Stomach smooth muscle (tissue), 2 donors: Measurements from ENCODE around the gene GTF2A1L.
"Not testable (repeated sequence)": the region's sequence is repeated elsewhere in the genome, so short reads cannot be mapped to it uniquely, and the experiment has no call there.

Source experiments
- H3K27ac ChIP-seq: one replicate; pipeline ENCODE4 v1.7.0; 2013; ENCODE audit warnings: mild to moderate bottlenecking, low read length, inconsistent platforms
- H3K27me3 ChIP-seq, 2 donors: one replicate each; pipeline ENCODE4 v1.7.0; 2013; ENCODE audit warnings: low read length in 2 of 2; ENCODE audit not compliant: insufficient read depth in 2 of 2, control insufficient read depth in 1 of 2
- H3K36me3 ChIP-seq, 2 donors: one replicate each; pipeline ENCODE4 v1.7.0; 2013; ENCODE audit warnings: low read length in 2 of 2; ENCODE audit not compliant: control insufficient read depth in 2 of 2, insufficient read depth in 2 of 2
- H3K4me1 ChIP-seq: one replicate; pipeline ENCODE4 v1.7.0; 2013; ENCODE audit warnings: low read length; ENCODE audit not compliant: control insufficient read depth, insufficient read depth
- H3K4me3 ChIP-seq, 2 donors: one replicate each; pipeline ENCODE4 v1.7.0; 2013; ENCODE audit warnings: low read length in 2 of 2
- H3K9ac ChIP-seq, 2 donors: one replicate each; pipeline ENCODE4 v1.7.0; 2013; ENCODE audit warnings: low read length in 2 of 2, mild to moderate bottlenecking in 1 of 2
- H3K9me3 ChIP-seq, 2 donors: one replicate each; pipeline ENCODE4 v1.7.0; 2013; ENCODE audit warnings: low read length in 2 of 2; ENCODE audit not compliant: control insufficient read depth in 2 of 2
- donor health status: healthy.
- donor health status: Pancreatic carcinoma.

GTF2A1L gene

GRCh38 chr2:48696881-48697280 is 79.2 kb downstream of the GTF2A1L start:
- Histone ChIP-seq H3K4me3 (no peak overlapping the region), H3K27ac (no peak overlapping the region), H3K9ac (no peak overlapping the region), H3K36me3 (no peaks in the 10 kb centered on the region), H3K4me1 (peaks cover 16% of the 10 kb centered on the region), H3K27me3 (no peaks in the 10 kb centered on the region), H3K9me3 (no peaks in the 10 kb centered on the region)

DNA sequence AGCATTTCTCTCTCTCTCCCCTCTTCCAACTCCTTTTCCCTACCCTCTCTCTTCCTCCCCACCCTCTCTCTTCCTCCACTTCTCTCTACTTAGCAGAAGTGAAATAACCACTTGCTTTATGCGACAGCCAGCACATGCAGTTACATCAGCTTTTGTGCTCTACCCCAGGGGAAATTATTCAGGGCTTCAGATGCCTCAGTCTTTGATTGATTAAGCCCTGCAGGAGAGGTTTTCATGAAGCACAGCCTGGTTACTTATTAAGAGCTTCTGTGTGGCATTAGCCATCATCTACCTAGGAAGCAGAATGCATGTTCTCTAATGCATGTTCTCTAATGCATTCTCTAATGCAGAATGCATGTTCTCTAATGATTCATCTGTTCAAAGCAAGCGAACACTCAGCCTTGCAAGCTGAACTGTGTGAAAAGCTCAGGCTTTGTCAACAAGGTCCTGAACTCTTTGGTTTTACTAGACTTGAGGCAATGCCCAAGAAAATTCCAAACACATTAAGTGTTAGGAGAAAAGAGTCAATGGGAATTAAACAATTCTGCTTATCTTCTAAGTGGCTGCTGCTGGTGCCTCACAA is 81.8 kb downstream of the GTF2A1L start:
- Histone ChIP-seq H3K27me3 (no peaks in the 10 kb centered on the region), H3K4me3 (no peak overlapping the region), H3K36me3 (no peaks in the 10 kb centered on the region), H3K9me3 (no peaks in the 10 kb centered on the region), H3K27ac (no peak overlapping the region), H3K9ac (no peak overlapping the region), H3K4me1 (peaks cover 7% of the 10 kb centered on the region)

DNA sequence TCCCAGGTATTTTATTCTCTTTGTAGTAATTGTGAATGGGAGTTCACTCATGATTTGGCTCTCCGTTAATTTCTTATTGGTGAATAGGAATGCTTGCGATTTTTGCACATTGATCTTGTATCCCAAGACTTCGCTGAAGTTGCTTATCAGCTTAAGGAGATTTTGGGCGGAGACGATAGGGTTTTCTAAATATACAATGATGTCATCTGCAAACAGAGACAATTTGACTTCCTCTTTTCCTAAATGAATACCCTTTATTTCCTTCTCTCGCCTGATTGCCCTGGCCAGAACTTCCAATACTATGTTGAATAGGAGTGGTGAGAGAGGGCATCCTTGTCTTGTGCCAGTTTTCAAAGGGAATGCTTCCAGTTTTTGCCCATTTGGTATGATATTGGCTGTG is 86.0 kb downstream of the GTF2A1L start:
- H3K36me3 ChIP-seq, H3K4me3 ChIP-seq, H3K27ac ChIP-seq, H3K9ac ChIP-seq, H3K9me3 ChIP-seq, H3K4me1 ChIP-seq, H3K27me3 ChIP-seq: not testable (repeated sequence)

GRCh38 chr2:48707466-48707865 is 89.8 kb downstream of the GTF2A1L start:
- Histone ChIP-seq H3K4me1 (no peaks in the 10 kb centered on the region), H3K9me3 (no peaks in the 10 kb centered on the region), H3K4me3 (no peak overlapping the region), H3K27ac (no peak overlapping the region), H3K27me3 (no peaks in the 10 kb centered on the region), H3K9ac (no peak overlapping the region), H3K36me3 (peaks cover 0 to 2% of the 10 kb centered on the region in 2 donors)

GRCh38 chr2:48709096-48710034 is 91.7 kb downstream of the GTF2A1L start:
- Histone ChIP-seq H3K9me3 (no peaks in the 10 kb centered on the region), H3K4me3 (no peak overlapping the region), H3K36me3 (peaks cover 0 to 2% of the 10 kb centered on the region in 2 donors), H3K4me1 (peaks cover 9% of the 10 kb centered on the region), H3K27me3 (no peaks in the 10 kb centered on the region), H3K27ac (no peak overlapping the region), H3K9ac (no peak overlapping the region)

DNA sequence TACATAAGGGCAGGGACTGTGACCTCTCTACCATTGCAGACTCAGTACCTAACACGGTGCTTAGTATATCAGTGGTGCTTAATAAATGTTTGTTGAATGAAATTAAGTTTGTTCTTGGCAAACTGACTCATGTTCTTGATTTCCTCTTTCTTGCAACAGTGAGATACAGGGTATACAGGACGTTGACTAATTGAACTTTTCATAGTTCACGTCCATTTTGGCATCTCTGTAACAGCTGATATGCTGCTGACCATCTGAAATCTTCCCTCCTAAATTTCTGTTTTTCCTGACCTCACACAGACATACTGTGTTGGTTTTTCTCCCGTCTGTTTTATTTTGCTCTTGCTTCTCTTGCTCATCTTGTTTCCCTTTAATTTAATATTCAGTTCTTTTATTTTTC is 93.7 kb downstream of the GTF2A1L start:
- Histone ChIP-seq H3K9me3 (no peaks in the 10 kb centered on the region), H3K9ac (no peak overlapping the region), H3K27me3 (no peaks in the 10 kb centered on the region), H3K36me3 (peaks cover 0 to 2% of the 10 kb centered on the region in 2 donors), H3K4me1 (peaks cover 24% of the 10 kb centered on the region), H3K27ac (no peak overlapping the region), H3K4me3 (no peak overlapping the region)

- Histone ChIP-seq H3K27ac (no peak overlapping the region), H3K9ac (no peak overlapping the region), H3K27me3 (no peaks in the 10 kb centered on the region), H3K9me3 (no peaks in the 10 kb centered on the region), H3K4me1 (peaks cover 24% of the 10 kb centered on the region), H3K4me3 (no peak overlapping the region), H3K36me3 (peaks cover 0 to 2% of the 10 kb centered on the region in 2 donors)
Observed at GRCh38 chr2:48712151-48712550, 94.5 kb downstream of the GTF2A1L start.

GRCh38 chr2:48713647-48714046 is 96.0 kb downstream of the GTF2A1L start:
- Histone ChIP-seq H3K4me1 (peaks cover 24% of the 10 kb centered on the region), H3K27me3 (no peaks in the 10 kb centered on the region), H3K4me3 (peak overlapping the region in 1 of 2 donors; percentile 36), H3K9me3 (no peaks in the 10 kb centered on the region), H3K36me3 (peaks cover 0 to 2% of the 10 kb centered on the region in 2 donors), H3K27ac (peak overlapping the region; percentile 69), H3K9ac (peak overlapping the region; percentile 1 to 63)

DNA sequence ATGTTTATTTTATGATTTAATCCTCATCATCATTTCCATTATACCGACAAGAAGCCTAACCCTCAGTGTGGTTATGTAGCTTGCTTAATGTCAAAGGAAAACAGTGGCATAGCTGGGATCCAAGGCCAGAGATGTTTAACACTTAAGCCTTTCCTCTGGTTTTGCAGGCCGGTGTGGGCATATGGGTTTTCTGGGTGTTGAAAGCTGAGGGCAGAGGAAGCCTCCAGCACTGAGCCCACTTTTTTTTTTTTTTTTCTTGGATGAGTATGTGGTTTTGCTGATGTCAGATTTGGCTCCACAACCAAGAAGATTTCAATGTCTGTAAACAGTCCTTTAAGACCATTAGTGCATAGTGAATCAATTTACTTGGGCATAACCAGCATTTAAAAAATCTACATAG is 96.6 kb downstream of the GTF2A1L start:
- Histone ChIP-seq H3K4me3 (no peak overlapping the region), H3K27ac (peak overlapping the region; percentile 69), H3K9ac (peak overlapping the region; percentile 1 to 63), H3K36me3 (peaks cover 0 to 2% of the 10 kb centered on the region in 2 donors), H3K4me1 (peaks cover 26% of the 10 kb centered on the region), H3K27me3 (no peaks in the 10 kb centered on the region), H3K9me3 (no peaks in the 10 kb centered on the region)

DNA sequence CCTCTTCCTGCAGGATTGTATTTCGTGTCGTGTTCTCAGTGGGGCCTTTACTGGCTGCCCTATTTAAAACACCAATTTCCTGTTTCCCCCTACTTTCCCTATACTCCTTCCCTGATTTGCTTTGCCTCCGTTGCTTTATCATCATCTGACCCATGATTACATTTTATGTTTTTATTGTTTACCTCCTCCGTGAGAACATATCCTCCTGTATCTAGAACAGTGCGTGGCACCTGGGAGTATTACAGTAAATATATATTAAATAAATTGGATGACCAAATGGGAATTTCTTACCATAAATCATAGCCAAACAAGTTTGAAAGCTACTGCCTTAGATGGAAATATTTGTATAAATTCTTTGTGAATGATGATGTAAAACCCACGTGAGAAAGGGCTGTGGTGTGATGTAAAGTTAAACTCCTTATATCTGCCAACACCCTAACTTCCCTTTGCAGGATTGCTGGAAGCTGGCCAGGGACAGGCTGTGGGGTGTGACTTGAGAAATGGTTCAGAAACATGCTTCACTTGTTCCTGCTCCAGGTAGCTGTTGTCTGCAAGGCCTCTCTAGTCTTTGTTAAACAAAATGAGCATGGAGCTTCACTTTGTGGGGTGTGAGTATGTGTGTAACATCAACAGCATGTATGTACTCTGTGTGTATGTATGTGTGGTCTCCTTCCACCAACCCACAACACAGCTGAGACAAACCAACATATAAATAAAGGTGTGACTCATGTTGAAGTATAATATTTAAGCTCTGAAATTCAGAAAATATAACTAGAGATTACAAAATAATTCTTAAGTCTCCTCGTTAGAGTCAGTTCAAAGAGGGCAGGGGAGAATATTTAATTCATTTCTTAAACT is 97.6 kb downstream of the GTF2A1L start:
- Histone ChIP-seq H3K27me3 (no peaks in the 10 kb centered on the region), H3K4me1 (peaks cover 35% of the 10 kb centered on the region), H3K9ac (peak overlapping the region; percentile 62 to 63), H3K4me3 (no peak overlapping the region), H3K9me3 (no peaks in the 10 kb centered on the region), H3K36me3 (no peaks in the 10 kb centered on the region), H3K27ac (peak overlapping the region; percentile 69)
